HG02678 (cell line): Measurements from ENCODE around the gene ARF4.
"Not testable (repeated sequence)": the region's sequence is repeated elsewhere in the genome, so short reads cannot be mapped to it uniquely, and the experiment has no call there.

Experiments
- ATAC-seq: cut with Tn5 transposase; IDR thresholded peaks from one replicate; pipeline ENCODE4 v1.9.1; 2021; ENCODE audit warnings: mild to moderate bottlenecking, moderate library complexity; ENCODE audit not compliant: unreplicated experiment

The ARF4 gene

GRCh38 chr3:57597127-57597923, at the start of gene ARF4:
Gene ARF4 (minus strand): TSS chr3:57597344. CDS start chr3:57597140, 204 bp downstream.
- peak; percentile 91 for ATAC-seq

GRCh38 chr3:57646723-57647122, 49.6 kb upstream of the ARF4 start:
- no peak for ATAC-seq

GRCh38 chr3:57644740-57645139, 47.6 kb upstream of the ARF4 start:
- no peak for ATAC-seq

GRCh38 chr3:57637391-57637790, 40.2 kb upstream of the ARF4 start:
- ATAC-seq: no peak

- not testable (repeated sequence) for ATAC-seq
These were observed 37.1 kb upstream of the ARF4 start for GRCh38 chr3:57634259-57634658.

- no peak for ATAC-seq
These were observed 30.8 kb upstream of the ARF4 start for GRCh38 chr3:57627976-57628375.

- ATAC-seq: no peak
These were observed 27.7 kb upstream of the ARF4 start for GRCh38 chr3:57624801-57625200.

GRCh38 chr3:57622362-57622761, 25.2 kb upstream of the ARF4 start:
- ATAC-seq: no peak

- ATAC-seq: no peak
These were observed 20.6 kb upstream of the ARF4 start for GRCh38 chr3:57617739-57618138.

GRCh38 chr3:57616233-57616632, 19.1 kb upstream of the ARF4 start:
- no peak for ATAC-seq

GRCh38 chr3:57611870-57612269, 14.7 kb upstream of the ARF4 start:
- ATAC-seq: not testable (repeated sequence)

- no peak for ATAC-seq
These were observed 8.5 kb upstream of the ARF4 start for GRCh38 chr3:57605683-57606082.

GRCh38 chr3:57604971-57605370, 7.8 kb upstream of the ARF4 start:
- ATAC-seq: no peak

- no peak for ATAC-seq
These were observed 3.1 kb upstream of the ARF4 start for GRCh38 chr3:57600195-57600594.

- no peak for ATAC-seq
These were observed 1.7 kb upstream of the ARF4 start for GRCh38 chr3:57598765-57599360.

GRCh38 chr3:57596495-57597126, 533 bp downstream of the ARF4 start:
- ATAC-seq: no peak

- no peak for ATAC-seq
These were observed 2.6 kb downstream of the ARF4 start for GRCh38 chr3:57594576-57594975.

- no peak for ATAC-seq
These were observed 3.0 kb downstream of the ARF4 start for GRCh38 chr3:57594144-57594543.

GRCh38 chr3:57592306-57592705, 4.8 kb downstream of the ARF4 start:
- no peak for ATAC-seq

- ATAC-seq: no peak
These were observed 9.2 kb downstream of the ARF4 start for GRCh38 chr3:57587905-57588304.

- no peak for ATAC-seq
These were observed 10.4 kb downstream of the ARF4 start for GRCh38 chr3:57586778-57587177.

GRCh38 chr3:57583544-57583943, 13.6 kb downstream of the ARF4 start:
- ATAC-seq: no peak
